Caco-2 (cell line): ENCODE data around the gene CC2D2B. TPM values are rescaled to one million over a fixed set of nuclear protein-coding genes. Genes with fewer than 3 reads are reported as not detected.

Experiments
- BruUV-seq: library from RNA; stranded (reverse); fragments of 400-500 nt; replicated peaks from 2 replicates; lab custom pipeline; 2021; lab: Mats Ljungman, UMichigan
- CTCF ChIA-PET: fragments of 300-600 bp; sonication (Branson Sonifier 250); formaldehyde crosslinking; loops from one replicate; lab custom pipeline; 2022; ENCODE audit warnings: antibody characterized with exemption; lab: Charles Lee
- POLR2A ChIA-PET: fragments of 300-600 bp; sonication (Branson Sonifier 250); formaldehyde crosslinking; loops from one replicate; lab custom pipeline; 2022; ENCODE audit warnings: antibody characterized with exemption; lab: Charles Lee
- DNase-seq, 2 experiments: peaks; one replicate each; pipeline versions ENCODE4 v3.0.0 to v3.0.0-alpha.2; 2020 to 2022
- H3K27me3 ChIP-seq: replicated peaks from 2 replicates; pipeline ENCODE4 v1.6.0; 2011; ENCODE audit warnings: low read length; ENCODE audit not compliant: control insufficient read depth, insufficient read depth
- H3K36me3 ChIP-seq: 2 replicates; pipeline ENCODE4 v1.5.1; 2011; ENCODE audit warnings: low read length; ENCODE audit not compliant: control insufficient read depth, insufficient read depth
- H3K4me1 ChIP-seq: fragments of 250-450 bp; sonication (Bioruptor Pico); 2 replicates; pipeline ENCODE4 v1.5.1; 2020; ENCODE audit warnings: mild to moderate bottlenecking
- H3K4me3 ChIP-seq: 2 replicates; pipeline ENCODE4 v1.5.1; 2011; ENCODE audit warnings: low read depth, mild to moderate bottlenecking, control low read depth, low read length
- H3K9me3 ChIP-seq: fragments of 250-450 bp; sonication (Bioruptor Pico); 2 replicates; pipeline ENCODE4 v1.5.1; 2020; ENCODE audit warnings: mild to moderate bottlenecking, moderate library complexity
- H3K27ac Mint-ChIP-seq: one replicate; pipeline ENCODE4 v1.8.0; 2022; ENCODE audit warnings: mixed read lengths; ENCODE audit not compliant: unreplicated experiment
- H3K27me3 Mint-ChIP-seq: one replicate; pipeline ENCODE4 v1.8.0; 2022; ENCODE audit warnings: mixed read lengths; ENCODE audit not compliant: insufficient read depth, unreplicated experiment
- H3K36me3 Mint-ChIP-seq: one replicate; pipeline ENCODE4 v1.8.0; 2022; ENCODE audit warnings: mild to moderate bottlenecking, mixed read lengths; ENCODE audit not compliant: insufficient read depth, unreplicated experiment
- H3K4me1 Mint-ChIP-seq: one replicate; pipeline ENCODE4 v1.8.0; 2022; ENCODE audit warnings: low read depth, mixed read lengths; ENCODE audit not compliant: unreplicated experiment
- H3K4me3 Mint-ChIP-seq: one replicate; pipeline ENCODE4 v1.8.0; 2022; ENCODE audit warnings: mild to moderate bottlenecking, moderate library complexity, mixed read lengths; ENCODE audit not compliant: unreplicated experiment
- H3K9me3 Mint-ChIP-seq: one replicate; pipeline ENCODE4 v1.8.0; 2022; ENCODE audit warnings: mixed read lengths; ENCODE audit not compliant: unreplicated experiment
- CTCF ChIP-seq, 2 experiments: fragments of 200-600 bp in 1 of 2; IDR thresholded peaks; 1 replicate in 1 of 2; 2 replicates in 1 of 2; pipeline versions ENCODE4 v1.5.1 to v1.8.0; 2011 to 2022; ENCODE audit warnings: antibody characterized with exemption in 1 of 2, control low read depth in 1 of 2, inconsistent platforms in 1 of 2, low read depth in 1 of 2, low read length in 1 of 2, mild to moderate bottlenecking in 1 of 2, moderate library complexity in 1 of 2; ENCODE audit not compliant: insufficient read depth in 1 of 2, severe bottlenecking in 1 of 2, unreplicated experiment in 1 of 2
- intact Hi-C: fragments of 100-400 bp; cut with micrococcal nuclease; formaldehyde crosslinking; loops from one replicate; pipeline ENCODE4 v1.10.0; 2022; ENCODE audit not compliant: unreplicated experiment
- total RNA-seq: library from RNA; stranded (reverse); gene quantifications from 2 replicates; pipeline ENCODE4 v1.2.3, GENCODE V29; 2022

The CC2D2B gene
- total RNA-seq, 1 experiment from 2014 or later, result 0.39 TPM

DNA sequence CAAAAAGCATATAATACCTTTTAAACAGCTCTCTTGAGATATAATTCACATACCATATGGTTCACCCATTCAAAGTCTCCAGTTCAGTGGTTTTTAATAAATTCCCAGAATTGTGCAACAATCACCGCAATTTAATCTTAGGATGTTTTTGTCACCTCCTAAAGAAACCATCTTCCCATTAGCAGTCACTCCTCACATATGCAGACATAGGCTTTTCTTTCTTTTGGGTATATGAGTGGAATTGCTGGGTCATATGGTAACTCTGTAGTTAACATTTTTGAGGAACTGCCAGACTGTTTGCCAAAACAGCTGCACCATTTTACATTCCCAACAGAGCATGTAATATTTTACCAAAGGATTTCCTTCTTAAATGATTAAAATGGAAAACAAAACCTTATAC lies 57.0 kb downstream of the CC2D2B start:
- intact Hi-C loops, result no loop called here
- Mint-ChIP-seq H3K27ac (no peak overlapping the region), H3K9me3 (no peaks in the 10 kb centered on the region), H3K36me3 (no peaks in the 10 kb centered on the region), H3K4me1 (no peaks in the 10 kb centered on the region), H3K4me3 (no peak overlapping the region), H3K27me3 (no peaks in the 10 kb centered on the region)
- Histone ChIP-seq H3K27me3 (no peaks in the 10 kb centered on the region), H3K4me1 (no peaks in the 10 kb centered on the region), H3K4me3 (no peak overlapping the region), H3K36me3 (no peaks in the 10 kb centered on the region), H3K9me3 (no peaks in the 10 kb centered on the region; the same call in 1 of the 2 replicates)
- no peak for DNase-seq
- ChIA-PET POLR2A (no interaction called here), CTCF (no interaction called here)
- no TSS peak for BruUV-seq
- no peak for TF ChIP-seq CTCF (IDR thresholded peaks at IDR 0.05; ENCODE audit: insufficient read depth in 1 of 2, low read depth in 1 of 2, low read length in 1 of 2, severe bottlenecking in 1 of 2, unreplicated experiment in 1 of 2)

- Mint-ChIP-seq H3K9me3 (no peaks in the 10 kb centered on the region), H3K4me3 (no peak overlapping the region), H3K36me3 (no peaks in the 10 kb centered on the region), H3K4me1 (no peaks in the 10 kb centered on the region), H3K27me3 (no peaks in the 10 kb centered on the region), H3K27ac (no peak overlapping the region)
- H3K36me3 ChIP-seq, result no peaks in the 10 kb centered on the region
- POLR2A ChIA-PET, result no interaction called here
- no peak overlapping the region for H3K4me3 ChIP-seq
- no peaks in the 10 kb centered on the region for H3K4me1 ChIP-seq
- no peaks in the 10 kb centered on the region; the same call in 1 of the 2 replicates for H3K27me3 ChIP-seq
- TF ChIP-seq CTCF (IDR thresholded peaks at IDR 0.05; ENCODE audit: insufficient read depth in 1 of 2, low read depth in 1 of 2, low read length in 1 of 2, severe bottlenecking in 1 of 2, unreplicated experiment in 1 of 2), result no peak
- BruUV-seq, result no TSS peak
- no peak for DNase-seq
- intact Hi-C loops, result no loop called here
- CTCF ChIA-PET, result no interaction called here
- no peaks in the 10 kb centered on the region for H3K9me3 ChIP-seq
These were observed 68.8 kb downstream of the CC2D2B start for GRCh38 chr10:95976362-95977229.

- H3K36me3 Mint-ChIP-seq, result no peaks in the 10 kb centered on the region
- H3K4me3 Mint-ChIP-seq, result no peak overlapping the region
- no peak for TF ChIP-seq CTCF (IDR thresholded peaks at IDR 0.05; ENCODE audit: insufficient read depth in 1 of 2, low read depth in 1 of 2, low read length in 1 of 2, severe bottlenecking in 1 of 2, unreplicated experiment in 1 of 2)
These were observed 74.4 kb downstream of the CC2D2B start for GRCh38 chr10:95982200-95982599.

More at GRCh38 chr10:95982200-95982599, 74.4 kb downstream of the CC2D2B start:
- CTCF ChIA-PET, result no interaction called here
- POLR2A ChIA-PET, result no interaction called here
- no peaks in the 10 kb centered on the region for H3K9me3 ChIP-seq
- no peak overlapping the region for H3K4me3 ChIP-seq
- no peak overlapping the region for H3K27ac Mint-ChIP-seq
- intact Hi-C loops, result no loop called here
- H3K9me3 Mint-ChIP-seq, result no peaks in the 10 kb centered on the region
- H3K27me3 ChIP-seq, result no peaks in the 10 kb centered on the region
- H3K4me1 Mint-ChIP-seq, result no peaks in the 10 kb centered on the region
- no peaks in the 10 kb centered on the region for H3K4me1 ChIP-seq
- H3K36me3 ChIP-seq, result no peaks in the 10 kb centered on the region
- peaks cover 3% of the 10 kb centered on the region for H3K27me3 Mint-ChIP-seq
- no TSS peak for BruUV-seq
- no peak for DNase-seq
